ENCODE data around the gene KCNN2. TPM values are rescaled to one million over a fixed set of nuclear protein-coding genes. Genes with fewer than 3 reads are reported as not detected.

The KCNN2 gene
- total RNA-seq, 1 donor = not detected

DNA sequence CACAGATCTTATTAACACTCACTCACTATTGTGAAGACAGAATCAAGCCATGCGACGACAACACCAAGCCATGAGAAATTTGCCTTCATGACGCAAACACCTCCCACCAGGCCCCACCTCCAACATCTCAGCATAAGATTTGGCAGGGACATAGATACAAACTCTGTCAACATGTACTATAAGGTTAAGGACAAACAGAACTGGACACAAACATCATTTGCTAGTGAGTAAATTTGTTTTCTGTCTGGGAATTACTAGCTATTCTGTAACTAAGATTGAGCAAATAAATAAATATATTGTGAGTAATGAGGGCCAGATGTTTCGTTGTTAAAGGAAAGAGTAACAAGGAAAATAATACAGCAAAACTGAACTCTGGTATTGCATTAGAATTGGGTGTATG lies 15.7 kb upstream of the KCNN2 start:
- no peak for DNase-seq (ENCODE audit: insufficient read length, low spot score, missing footprints)
- Histone ChIP-seq H3K9me3 (ENCODE audit: low read depth, low read length) (no peaks in the 10 kb centered on the region), H3K79me2 (ENCODE audit: insufficient read depth, low read length) (no peaks in the 10 kb centered on the region), H3K27me3 (ENCODE audit: insufficient read depth, low read length) (no peaks in the 10 kb centered on the region), H4K20me1 (ENCODE audit: insufficient read depth, low read length) (no peaks in the 10 kb centered on the region), H3K4me3 (ENCODE audit: insufficient read depth, low read length) (no peak overlapping the region), H3K4me1 (ENCODE audit: insufficient read depth, low read length) (no peaks in the 10 kb centered on the region), H2AFZ (ENCODE audit: low read length) (no peak overlapping the region), H3K4me2 (ENCODE audit: insufficient read depth, low read length) (no peak overlapping the region), H3K27ac (ENCODE audit: low read depth, low read length) (no peak overlapping the region), H3K36me3 (ENCODE audit: insufficient read depth, low read length) (no peaks in the 10 kb centered on the region)
- TF ChIP-seq, protein P1, sequence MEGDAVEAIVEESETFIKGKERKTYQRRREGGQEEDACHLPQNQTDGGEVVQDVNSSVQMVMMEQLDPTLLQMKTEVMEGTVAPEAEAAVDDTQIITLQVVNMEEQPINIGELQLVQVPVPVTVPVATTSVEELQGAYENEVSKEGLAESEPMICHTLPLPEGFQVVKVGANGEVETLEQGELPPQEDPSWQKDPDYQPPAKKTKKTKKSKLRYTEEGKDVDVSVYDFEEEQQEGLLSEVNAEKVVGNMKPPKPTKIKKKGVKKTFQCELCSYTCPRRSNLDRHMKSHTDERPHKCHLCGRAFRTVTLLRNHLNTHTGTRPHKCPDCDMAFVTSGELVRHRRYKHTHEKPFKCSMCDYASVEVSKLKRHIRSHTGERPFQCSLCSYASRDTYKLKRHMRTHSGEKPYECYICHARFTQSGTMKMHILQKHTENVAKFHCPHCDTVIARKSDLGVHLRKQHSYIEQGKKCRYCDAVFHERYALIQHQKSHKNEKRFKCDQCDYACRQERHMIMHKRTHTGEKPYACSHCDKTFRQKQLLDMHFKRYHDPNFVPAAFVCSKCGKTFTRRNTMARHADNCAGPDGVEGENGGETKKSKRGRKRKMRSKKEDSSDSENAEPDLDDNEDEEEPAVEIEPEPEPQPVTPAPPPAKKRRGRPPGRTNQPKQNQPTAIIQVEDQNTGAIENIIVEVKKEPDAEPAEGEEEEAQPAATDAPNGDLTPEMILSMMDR (IDR thresholded peaks at IDR 0.05; ENCODE audit: extremely low read depth, low read depth, low read length) = no peak

DNA sequence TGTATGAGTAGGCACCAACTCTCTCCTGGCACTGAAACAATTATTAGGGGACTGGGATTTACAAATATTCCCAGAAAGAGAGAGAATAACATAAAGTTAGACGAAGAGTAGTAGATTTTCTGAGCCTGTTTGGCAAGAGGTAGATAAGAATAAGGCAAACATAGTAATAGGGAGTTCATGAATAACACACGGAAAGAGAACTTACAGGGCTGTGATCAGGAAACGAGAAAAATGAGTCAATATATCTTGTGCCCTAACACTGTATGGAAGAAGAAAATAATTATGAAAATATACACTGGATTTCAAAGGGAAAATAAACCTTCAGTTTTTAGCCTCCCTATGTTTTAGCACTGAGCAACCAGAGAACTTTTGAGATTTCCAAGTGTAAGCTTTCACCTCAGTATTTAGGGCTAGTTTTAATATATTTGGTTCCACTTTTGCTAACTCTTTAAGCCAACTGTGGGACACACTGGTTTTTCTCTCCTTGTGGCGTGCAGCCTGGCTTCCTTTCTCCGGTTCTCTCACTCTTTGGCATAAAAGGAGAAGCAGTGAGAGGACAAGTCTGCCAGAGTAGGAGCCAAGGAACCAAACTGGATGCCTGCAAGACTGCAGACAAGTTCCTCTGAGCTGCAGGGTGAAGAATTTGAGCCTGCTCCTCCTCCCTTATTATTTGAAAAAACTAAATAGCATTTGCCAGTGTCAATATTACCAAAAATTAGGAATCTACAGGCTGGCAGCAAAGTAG lies 6.6 kb upstream of the KCNN2 start:
- TF ChIP-seq, protein P1 (IDR thresholded peaks at IDR 0.05; ENCODE audit: extremely low read depth, low read depth, low read length) = no peak
- Histone ChIP-seq H3K36me3 (ENCODE audit: insufficient read depth, low read length) (no peaks in the 10 kb centered on the region), H3K4me2 (ENCODE audit: insufficient read depth, low read length) (no peak overlapping the region), H3K4me1 (ENCODE audit: insufficient read depth, low read length) (no peaks in the 10 kb centered on the region), H3K4me3 (ENCODE audit: insufficient read depth, low read length) (no peak overlapping the region), H3K79me2 (ENCODE audit: insufficient read depth, low read length) (no peaks in the 10 kb centered on the region), H4K20me1 (ENCODE audit: insufficient read depth, low read length) (no peaks in the 10 kb centered on the region), H3K9me3 (ENCODE audit: low read depth, low read length) (no peaks in the 10 kb centered on the region), H3K27me3 (ENCODE audit: insufficient read depth, low read length) (no peaks in the 10 kb centered on the region), H3K27ac (ENCODE audit: low read depth, low read length) (no peak overlapping the region), H2AFZ (ENCODE audit: low read length) (no peak overlapping the region)
- DNase-seq (ENCODE audit: insufficient read length, low spot score, missing footprints) = no peak

DNA sequence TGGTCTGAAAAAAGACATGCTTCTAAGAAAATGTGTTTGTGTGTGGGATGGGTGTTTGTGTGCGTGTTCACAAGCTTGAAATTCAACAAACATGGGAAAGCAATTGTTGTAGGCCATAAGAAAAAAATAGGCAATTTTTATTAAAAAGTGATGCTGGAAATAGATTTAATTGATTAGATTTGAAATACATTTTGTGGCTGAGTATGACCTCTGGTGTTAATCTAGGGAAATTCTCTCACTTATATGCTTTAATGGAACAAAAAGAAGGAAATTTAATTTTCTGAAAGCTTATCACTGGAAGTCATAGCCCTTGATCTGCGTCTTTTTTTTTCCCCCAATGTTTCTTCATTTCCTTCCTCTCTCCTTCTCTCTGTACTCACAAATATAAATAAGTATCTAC lies 3.5 kb upstream of the KCNN2 start:
- no peak for DNase-seq (ENCODE audit: insufficient read length, low spot score, missing footprints)
- Histone ChIP-seq H3K4me1 (ENCODE audit: insufficient read depth, low read length) (no peaks in the 10 kb centered on the region), H4K20me1 (ENCODE audit: insufficient read depth, low read length) (no peaks in the 10 kb centered on the region), H3K27me3 (ENCODE audit: insufficient read depth, low read length) (peaks cover 18% of the 10 kb centered on the region), H3K4me3 (ENCODE audit: insufficient read depth, low read length) (no peak overlapping the region), H3K4me2 (ENCODE audit: insufficient read depth, low read length) (no peak overlapping the region), H3K79me2 (ENCODE audit: insufficient read depth, low read length) (no peaks in the 10 kb centered on the region), H3K27ac (ENCODE audit: low read depth, low read length) (no peak overlapping the region), H3K36me3 (ENCODE audit: insufficient read depth, low read length) (no peaks in the 10 kb centered on the region), H2AFZ (ENCODE audit: low read length) (no peak overlapping the region), H3K9me3 (ENCODE audit: low read depth, low read length) (no peaks in the 10 kb centered on the region)
- TF ChIP-seq, protein P1 (IDR thresholded peaks at IDR 0.05; ENCODE audit: extremely low read depth, low read depth, low read length) = no peak

DNA sequence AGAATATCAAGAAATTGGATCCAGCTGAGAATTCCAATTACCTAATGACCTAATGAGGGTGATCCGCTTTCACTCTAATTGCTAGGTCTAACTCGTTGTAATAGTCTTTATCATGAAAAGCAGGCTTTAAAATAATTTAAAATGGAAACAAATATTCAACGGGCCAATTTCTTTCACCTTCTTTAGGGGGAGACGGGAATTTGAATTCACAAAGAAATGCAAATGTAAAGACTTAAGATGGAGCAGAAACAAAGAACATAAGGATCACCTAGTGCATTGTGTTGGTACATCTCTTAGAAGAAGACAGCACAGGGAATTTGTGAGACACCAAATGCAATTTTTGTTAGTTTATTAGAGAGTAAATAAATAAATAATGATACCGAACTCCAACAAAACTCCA lies 1.5 kb upstream of the KCNN2 start:
- no peak overlapping the region for H3K4me3 ChIP-seq (ENCODE audit: insufficient read depth, low read length)
- H3K4me1 ChIP-seq (ENCODE audit: insufficient read depth, low read length) = no peaks in the 10 kb centered on the region
- TF ChIP-seq, protein P1 (IDR thresholded peaks at IDR 0.05; ENCODE audit: extremely low read depth, low read depth, low read length) = no peak
- H3K4me2 ChIP-seq (ENCODE audit: insufficient read depth, low read length) = no peak overlapping the region
- H3K36me3 ChIP-seq (ENCODE audit: insufficient read depth, low read length) = no peaks in the 10 kb centered on the region
- no peak overlapping the region for H2AFZ ChIP-seq (ENCODE audit: low read length)
- H3K27ac ChIP-seq (ENCODE audit: low read depth, low read length) = no peak overlapping the region
- no peaks in the 10 kb centered on the region for H3K9me3 ChIP-seq (ENCODE audit: low read depth, low read length)
- H3K79me2 ChIP-seq (ENCODE audit: insufficient read depth, low read length) = no peaks in the 10 kb centered on the region
- peaks cover 24% of the 10 kb centered on the region for H3K27me3 ChIP-seq (ENCODE audit: insufficient read depth, low read length)
- no peak for DNase-seq (ENCODE audit: insufficient read length, low spot score, missing footprints)
- H4K20me1 ChIP-seq (ENCODE audit: insufficient read depth, low read length) = no peaks in the 10 kb centered on the region
